Measurements from ENCODE around the gene SEPTIN11. TPM values are rescaled to one million over a fixed set of nuclear protein-coding genes. Genes with fewer than 3 reads are reported as not detected.

The SEPTIN11 gene
- 67.3 TPM for total RNA-seq

GRCh38 chr4:76949276-76950051 is at the start of gene SEPTIN11:
Gene SEPTIN11, plus strand, starts transcription at chr4:76949752. Its CDS starts 152 bp downstream, at chr4:76949904.
- peak; percentile 59 to 96 (median 94) for DNase-seq (ENCODE audit: low read depth in 2 of 3, low spot score in 2 of 3)

GRCh38 chr4:76902233-76902890 is 47.2 kb upstream of the SEPTIN11 start:
- DNase-seq (ENCODE audit: low read depth in 2 of 3, low spot score in 2 of 3), result no peak

DNA sequence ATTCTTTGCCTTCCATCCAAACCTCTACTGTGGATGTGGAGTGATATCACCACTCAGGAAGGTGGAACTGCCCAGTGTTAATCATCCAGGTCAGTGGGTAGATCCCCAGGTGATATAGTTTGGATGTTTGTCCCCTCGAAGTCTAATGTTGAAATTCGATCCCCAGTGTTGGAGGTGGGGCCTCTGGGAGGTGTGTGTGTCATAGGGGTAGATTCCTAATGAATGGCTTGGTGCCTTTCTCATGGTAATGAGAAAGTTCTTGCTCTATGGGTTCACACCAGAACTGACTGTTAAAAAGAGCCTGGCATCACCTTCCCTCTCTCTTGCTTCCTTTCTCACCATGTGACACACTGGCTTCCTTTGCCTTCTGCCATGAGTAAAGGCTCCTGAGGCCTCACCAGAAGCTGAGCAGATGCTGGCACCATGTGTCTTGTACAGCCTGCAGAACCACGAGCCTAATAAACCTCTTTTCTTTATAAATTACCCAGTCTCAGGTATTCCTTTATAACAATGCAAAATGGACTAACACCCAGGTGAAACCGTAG is 44.8 kb upstream of the SEPTIN11 start:
- no peak for DNase-seq (ENCODE audit: low read depth in 2 of 3, low spot score in 2 of 3)

GRCh38 chr4:76905521-76905920 is 44.0 kb upstream of the SEPTIN11 start:
- no peak for DNase-seq (ENCODE audit: low read depth in 2 of 3, low spot score in 2 of 3)

GRCh38 chr4:76909711-76910110 is 39.8 kb upstream of the SEPTIN11 start:
- DNase-seq (ENCODE audit: low read depth in 2 of 3, low spot score in 2 of 3), result no peak

DNA sequence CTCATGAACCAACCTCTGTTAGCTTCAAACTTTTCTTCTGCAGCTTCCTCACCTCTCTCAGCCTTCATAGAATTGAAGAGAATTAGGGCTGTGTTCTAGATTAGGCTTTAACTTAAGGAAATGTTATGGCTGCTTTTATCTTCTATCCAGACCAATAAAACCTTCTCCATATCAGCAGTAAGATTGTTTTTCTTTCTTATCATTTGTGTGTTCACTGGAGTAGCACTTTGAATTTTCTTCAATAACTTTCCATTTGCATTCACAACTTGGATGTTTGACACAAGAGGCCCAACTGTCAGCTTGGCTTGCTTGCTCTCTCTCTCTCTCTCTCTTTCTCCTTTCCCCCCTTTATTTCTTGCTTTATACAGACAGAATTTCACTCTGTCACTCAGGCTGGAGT is 28.8 kb upstream of the SEPTIN11 start:
- DNase-seq (ENCODE audit: low read depth in 2 of 3, low spot score in 2 of 3), result no peak

DNA sequence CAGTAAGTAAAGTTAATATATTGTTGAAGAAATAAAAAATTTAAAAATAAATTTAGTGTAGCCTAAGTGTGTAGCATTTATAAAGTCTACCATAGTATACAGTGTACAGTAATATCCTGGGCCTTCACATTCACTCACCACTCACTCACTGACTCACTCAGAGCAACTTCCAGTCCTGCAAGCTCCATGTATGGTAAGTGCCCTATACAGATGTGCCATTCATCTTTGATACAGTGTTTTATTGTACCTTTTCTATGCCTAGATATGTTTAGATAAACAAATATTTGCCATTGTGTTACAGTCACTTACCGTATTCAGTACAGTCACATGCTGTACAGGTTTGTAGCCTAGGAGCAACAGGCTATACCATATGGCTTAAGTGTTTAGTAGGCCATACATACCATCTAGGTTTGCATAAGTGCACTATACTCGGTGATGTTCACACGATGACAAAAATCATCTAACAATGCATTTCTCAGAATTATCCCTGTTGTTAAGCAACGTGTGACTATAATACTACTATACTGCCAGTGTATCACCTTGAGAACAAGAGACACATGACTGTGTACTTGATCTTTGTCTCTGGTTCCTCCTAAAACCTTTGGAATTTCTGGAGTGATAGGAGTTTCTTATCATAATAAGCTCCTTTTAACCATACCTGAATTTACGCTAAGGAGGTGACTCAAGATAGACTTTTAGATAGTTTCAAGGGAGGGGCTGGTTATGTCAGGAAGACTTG is 25.8 kb upstream of the SEPTIN11 start:
- no peak for DNase-seq (ENCODE audit: low read depth in 2 of 3, low spot score in 2 of 3)

- DNase-seq (ENCODE audit: low read depth in 2 of 3, low spot score in 2 of 3), result no peak
These were observed 22.7 kb upstream of the SEPTIN11 start for GRCh38 chr4:76926841-76927240.

DNA sequence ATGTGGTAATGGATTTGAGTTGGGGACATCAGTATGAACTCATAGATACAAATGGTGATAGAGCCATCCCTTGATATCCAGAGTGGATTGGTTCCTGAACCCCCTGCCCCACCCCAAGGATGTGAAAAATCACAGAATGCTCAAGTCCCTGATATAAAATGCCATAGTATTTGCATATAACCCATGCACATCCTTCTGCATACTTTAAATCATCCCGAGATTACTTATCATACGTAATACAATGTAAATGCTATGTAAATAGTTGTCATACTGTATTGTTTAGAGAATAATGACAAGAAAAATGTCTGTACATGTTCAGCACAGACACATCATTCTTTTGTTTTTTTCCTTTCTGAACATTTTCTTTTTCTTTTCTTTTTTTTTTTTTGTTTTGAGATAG is 18.9 kb upstream of the SEPTIN11 start:
- no peak for DNase-seq (ENCODE audit: low read depth in 2 of 3, low spot score in 2 of 3)

- DNase-seq (ENCODE audit: low read depth in 2 of 3, low spot score in 2 of 3), result no peak
These were observed 18.5 kb upstream of the SEPTIN11 start for GRCh38 chr4:76931087-76931486.

GRCh38 chr4:76931576-76932276 is 17.8 kb upstream of the SEPTIN11 start:
- no peak for DNase-seq (ENCODE audit: low read depth in 2 of 3, low spot score in 2 of 3)

DNA sequence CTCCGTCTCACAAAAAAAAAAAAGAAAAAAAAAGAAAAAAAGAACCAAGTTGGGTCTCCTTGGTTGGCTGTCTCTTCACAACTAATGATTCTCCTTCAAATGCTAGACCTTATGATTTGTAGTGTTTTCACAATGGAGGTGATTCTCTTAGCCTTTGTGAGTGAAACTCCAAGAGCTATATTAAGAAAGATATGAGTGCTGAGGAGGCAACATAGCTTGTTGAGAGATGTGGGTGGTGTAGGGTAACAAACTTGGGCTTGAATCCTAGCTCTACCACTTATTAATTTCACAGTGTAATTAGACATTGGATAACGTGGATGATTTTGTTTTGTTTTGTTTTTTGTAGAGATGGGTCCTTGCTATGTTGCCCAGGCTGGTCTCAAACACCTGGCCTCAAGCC is 10.4 kb upstream of the SEPTIN11 start:
- no peak for DNase-seq (ENCODE audit: low read depth in 2 of 3, low spot score in 2 of 3)

GRCh38 chr4:76943129-76943620 is 6.4 kb upstream of the SEPTIN11 start:
- DNase-seq (ENCODE audit: low read depth in 2 of 3, low spot score in 2 of 3), result no peak

- no peak for DNase-seq (ENCODE audit: low read depth in 2 of 3, low spot score in 2 of 3)
These were observed 5.8 kb upstream of the SEPTIN11 start for GRCh38 chr4:76943790-76944189.

DNA sequence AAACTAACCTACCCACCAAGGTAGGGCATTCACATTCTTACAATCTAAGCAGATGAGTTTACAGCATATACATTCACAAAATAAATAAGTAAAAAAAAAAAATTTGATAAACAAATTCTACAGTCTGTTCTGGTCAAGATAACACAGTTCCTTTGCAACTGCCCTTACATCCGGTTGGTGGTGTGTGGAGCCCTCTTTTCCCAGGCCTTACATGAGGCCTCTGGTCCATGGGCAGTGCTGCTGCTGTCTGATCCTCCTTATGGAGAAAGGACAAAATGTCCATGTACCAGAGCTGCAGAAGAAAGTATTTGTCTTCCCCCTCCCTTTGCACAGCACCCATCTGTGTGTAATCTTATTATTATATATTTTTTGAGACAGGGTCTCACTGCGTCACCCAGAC is 2.2 kb upstream of the SEPTIN11 start:
- DNase-seq (ENCODE audit: low read depth in 2 of 3, low spot score in 2 of 3), result no peak

DNA sequence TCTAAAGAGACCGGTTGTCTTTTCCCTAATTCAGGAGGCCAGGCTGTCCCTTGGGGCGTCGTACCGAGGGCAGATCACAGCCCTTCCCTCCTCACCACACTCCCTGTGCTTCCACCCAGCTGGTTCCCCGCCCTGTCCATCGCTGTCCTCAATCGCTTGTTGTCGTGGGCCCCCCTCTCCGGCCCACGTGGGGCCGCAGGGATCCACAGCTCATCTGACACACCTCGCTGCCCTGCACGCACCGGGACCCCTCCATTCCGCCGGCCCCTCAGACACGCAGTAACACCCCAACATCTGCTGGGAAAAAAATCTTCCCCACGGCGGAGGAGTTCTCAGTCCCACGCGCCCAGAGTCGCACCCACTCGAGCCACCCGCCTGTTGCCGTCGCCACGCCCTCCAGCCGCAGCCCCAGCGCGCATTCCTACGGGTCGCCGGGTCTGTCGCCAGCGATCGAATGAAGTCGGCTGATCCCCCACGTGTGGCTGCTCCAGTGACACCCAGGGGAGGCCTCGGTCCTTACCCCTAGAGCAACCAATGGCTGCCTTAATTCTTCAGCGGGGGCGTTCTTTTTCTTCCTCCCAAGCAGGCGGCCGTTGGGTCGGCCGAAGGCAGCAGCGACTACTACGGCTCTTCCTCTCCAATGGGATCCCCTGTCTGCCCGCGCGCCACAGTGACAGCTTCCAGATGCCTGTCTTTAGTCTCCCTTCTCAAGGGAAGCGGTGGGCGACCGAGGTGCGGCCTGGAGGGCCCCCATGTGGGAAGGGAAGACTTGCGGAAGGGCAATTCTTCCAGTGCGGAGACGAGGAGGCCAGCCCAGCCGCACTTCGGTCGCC is 893 bp upstream of the SEPTIN11 start:
- peak; percentile 33 to 90 (median 85) for DNase-seq (ENCODE audit: low read depth in 2 of 3, low spot score in 2 of 3)

DNA sequence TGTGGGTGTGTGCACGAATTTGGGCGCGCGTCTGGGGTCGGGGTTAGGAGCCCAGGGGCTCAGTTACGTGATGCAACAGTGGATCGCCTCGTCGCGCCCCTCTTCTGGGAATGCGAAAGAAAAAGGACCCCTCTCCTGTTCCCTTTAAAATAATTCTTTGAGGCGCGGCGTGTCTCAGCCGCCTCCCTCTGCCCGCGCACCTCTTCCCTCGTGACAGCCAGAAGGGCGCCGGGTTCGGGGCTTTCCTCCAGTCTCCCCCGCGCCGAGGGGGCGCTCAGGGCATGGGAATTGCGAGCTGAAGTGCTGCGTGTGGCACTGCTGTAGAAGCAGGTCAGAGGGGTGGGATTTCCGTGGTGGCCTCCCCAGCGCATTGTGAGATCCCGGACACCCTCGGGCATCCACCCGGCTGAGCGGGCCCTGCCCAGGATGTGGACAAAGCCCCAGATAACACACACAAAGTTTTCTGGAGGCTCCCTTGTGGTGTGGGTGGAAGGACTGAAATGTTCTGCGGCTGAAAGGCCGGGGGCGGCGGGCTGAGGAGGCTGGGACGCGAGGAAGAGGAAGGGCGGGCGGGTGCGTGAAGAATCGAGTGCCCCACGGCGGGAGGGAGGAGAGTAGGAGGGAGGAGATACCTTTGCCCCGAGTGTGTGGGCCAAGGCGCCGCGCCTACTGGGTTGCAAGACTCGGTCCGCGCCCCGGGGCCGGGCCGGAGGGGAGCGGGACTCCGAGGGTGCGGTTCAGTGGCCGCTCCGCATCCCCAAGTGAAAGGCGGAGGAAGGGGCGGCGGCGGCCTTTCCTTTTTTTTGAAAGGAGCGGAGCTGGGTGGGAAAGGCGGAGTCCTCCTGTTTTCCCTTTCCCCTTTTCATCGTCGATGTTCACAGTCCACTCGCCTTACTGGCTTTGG is 752 bp downstream of the SEPTIN11 start:
- DNase-seq (ENCODE audit: low read depth in 2 of 3, low spot score in 2 of 3), result peak; percentile 16 to 55 (median 54)

DNA sequence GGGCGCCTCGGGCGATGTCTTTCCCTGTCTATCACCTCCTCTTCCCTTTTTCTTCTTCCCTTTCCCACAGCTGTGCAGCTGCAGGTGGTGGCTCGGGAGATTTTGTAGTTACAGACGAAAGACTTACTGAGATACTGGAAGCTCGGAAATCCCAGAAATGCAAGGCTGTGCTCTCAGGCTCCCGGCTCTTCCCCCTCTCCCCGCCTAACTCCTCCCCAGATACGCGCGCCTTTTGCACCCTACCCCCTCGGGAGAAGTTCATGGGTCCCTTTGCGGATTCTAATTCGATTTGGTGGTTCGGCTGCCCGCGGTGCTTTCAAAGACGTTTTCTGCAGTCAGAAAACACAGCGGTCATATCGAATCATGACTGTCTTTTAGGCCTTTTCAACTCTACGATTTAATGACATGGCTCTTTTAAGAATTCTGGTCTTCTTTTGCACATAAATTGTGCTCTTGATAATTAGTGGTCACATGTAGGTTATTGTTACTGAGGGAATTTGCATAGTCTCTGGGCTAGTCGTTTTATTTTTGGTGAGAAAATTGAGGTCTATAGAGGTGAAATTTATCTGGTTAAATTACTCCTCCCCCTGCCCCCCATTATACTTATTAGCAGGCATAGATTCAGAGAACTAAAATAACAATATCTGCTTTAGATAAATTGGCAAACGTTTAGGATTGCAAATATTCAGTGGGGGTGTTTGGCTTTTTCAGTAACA is 1.6 kb downstream of the SEPTIN11 start:
- DNase-seq (ENCODE audit: low read depth in 2 of 3, low spot score in 2 of 3), result peak; percentile 6 to 18 (median 10)
